ENCODE measurements around the gene GPR153. TPM values are rescaled to one million over a fixed set of nuclear protein-coding genes. Genes with fewer than 3 reads are reported as not detected.

Gene GPR153
- polyA plus RNA-seq, 1 of the 3 experiments (the other 2 are of a cell fraction), result 6.6 TPM

DNA sequence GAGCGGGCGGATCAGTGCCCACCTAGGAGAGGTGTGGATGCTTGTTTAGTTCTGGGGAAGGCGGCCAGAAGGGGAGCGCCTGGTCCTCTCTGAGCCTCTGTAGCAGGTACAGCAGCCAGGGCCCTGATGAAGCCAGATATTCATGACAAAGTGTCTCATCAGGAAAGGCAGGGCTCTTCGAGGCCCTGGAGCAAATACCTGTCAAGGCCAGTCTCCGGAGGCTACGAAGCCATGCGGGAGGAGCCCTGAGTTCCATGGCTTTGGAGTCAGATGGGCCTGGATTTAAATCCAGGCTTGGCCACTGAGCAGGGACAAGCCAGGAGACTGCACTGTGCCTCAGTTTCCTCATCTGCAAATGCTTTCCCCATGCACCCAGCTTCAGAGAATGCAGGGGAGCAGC, 25.4 kb upstream of the GPR153 start:
- Histone ChIP-seq H4K20me1 (ENCODE audit: insufficient read depth) (no peaks in the 10 kb centered on the region), H3K4me2 (no peak overlapping the region), H2AFZ (ENCODE audit: low read depth) (no peak overlapping the region), H3K4me3 (ENCODE audit: low read depth in 2 of 2, low read length in 1 of 2) (no peak overlapping the region), H3K9ac (no peak overlapping the region), H3K79me2 (ENCODE audit: insufficient read depth) (no peaks in the 10 kb centered on the region), H3K36me3 (replicated peaks in 1 of 2; ENCODE audit: control insufficient read depth in 1 of 2, insufficient read depth in 2 of 2, low read length in 1 of 2) (peaks cover 0 to 12% of the 10 kb centered on the region in 2 experiments), H3K9me3 (no peaks in the 10 kb centered on the region), H3F3A (replicated peaks; ENCODE audit: insufficient read depth) (no peaks in the 10 kb centered on the region), H3K9me2 (no peaks in the 10 kb centered on the region), H3K4me1 (ENCODE audit: control insufficient read depth in 1 of 2, insufficient read depth in 2 of 2, low read depth in 1 of 2, low read length in 1 of 2) (no peaks in the 10 kb centered on the region), H3K27ac (ENCODE audit: low read depth in 2 of 2, low read length in 1 of 2) (no peak overlapping the region), H3K27me3 (ENCODE audit: insufficient read depth) (no peaks in the 10 kb centered on the region)
- DNase-seq, result no peak
- WGBS (ENCODE audit: low lambda C conversion rate), result 96% methylated on average over 7 of the region's 8 CpGs
- no peak for TF ChIP-seq CHD2 (IDR thresholded peaks at IDR 0.05; ENCODE audit: low read length, partially characterized antibody)
- TF ChIP-seq FOSL2 (IDR thresholded peaks at IDR 0.05; ENCODE audit: borderline replicate concordance, low read depth), result no peak
- no peak for TF ChIP-seq FOXM1 (IDR thresholded peaks at IDR 0.05; ENCODE audit: low read depth)
- TF ChIP-seq, protein P1, sequence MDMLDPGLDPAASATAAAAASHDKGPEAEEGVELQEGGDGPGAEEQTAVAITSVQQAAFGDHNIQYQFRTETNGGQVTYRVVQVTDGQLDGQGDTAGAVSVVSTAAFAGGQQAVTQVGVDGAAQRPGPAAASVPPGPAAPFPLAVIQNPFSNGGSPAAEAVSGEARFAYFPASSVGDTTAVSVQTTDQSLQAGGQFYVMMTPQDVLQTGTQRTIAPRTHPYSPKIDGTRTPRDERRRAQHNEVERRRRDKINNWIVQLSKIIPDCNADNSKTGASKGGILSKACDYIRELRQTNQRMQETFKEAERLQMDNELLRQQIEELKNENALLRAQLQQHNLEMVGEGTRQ (IDR thresholded peaks at IDR 0.05; ENCODE audit: borderline replicate concordance, low read depth, low read length), result no peak
- TF ChIP-seq, protein P2, sequence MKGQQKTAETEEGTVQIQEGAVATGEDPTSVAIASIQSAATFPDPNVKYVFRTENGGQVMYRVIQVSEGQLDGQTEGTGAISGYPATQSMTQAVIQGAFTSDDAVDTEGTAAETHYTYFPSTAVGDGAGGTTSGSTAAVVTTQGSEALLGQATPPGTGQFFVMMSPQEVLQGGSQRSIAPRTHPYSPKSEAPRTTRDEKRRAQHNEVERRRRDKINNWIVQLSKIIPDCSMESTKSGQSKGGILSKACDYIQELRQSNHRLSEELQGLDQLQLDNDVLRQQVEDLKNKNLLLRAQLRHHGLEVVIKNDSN (IDR thresholded peaks at IDR 0.05; ENCODE audit: borderline replicate concordance, low read depth), result no peak
- no peak for TF ChIP-seq ELF1 (IDR thresholded peaks at IDR 0.05)
- TF ChIP-seq EP300 (IDR thresholded peaks at IDR 0.05; ENCODE audit: borderline replicate concordance in 1 of 2, low read depth in 1 of 2, low read length in 1 of 2), result no peak
- TF ChIP-seq GATA2 (CRISPR knock-in tag; IDR thresholded peaks at IDR 0.05), result no peak
- no peak for TF ChIP-seq POLR2AphosphoS5 (IDR thresholded peaks at IDR 0.05; ENCODE audit: low read depth, low read length)
- TF ChIP-seq, protein P3, sequence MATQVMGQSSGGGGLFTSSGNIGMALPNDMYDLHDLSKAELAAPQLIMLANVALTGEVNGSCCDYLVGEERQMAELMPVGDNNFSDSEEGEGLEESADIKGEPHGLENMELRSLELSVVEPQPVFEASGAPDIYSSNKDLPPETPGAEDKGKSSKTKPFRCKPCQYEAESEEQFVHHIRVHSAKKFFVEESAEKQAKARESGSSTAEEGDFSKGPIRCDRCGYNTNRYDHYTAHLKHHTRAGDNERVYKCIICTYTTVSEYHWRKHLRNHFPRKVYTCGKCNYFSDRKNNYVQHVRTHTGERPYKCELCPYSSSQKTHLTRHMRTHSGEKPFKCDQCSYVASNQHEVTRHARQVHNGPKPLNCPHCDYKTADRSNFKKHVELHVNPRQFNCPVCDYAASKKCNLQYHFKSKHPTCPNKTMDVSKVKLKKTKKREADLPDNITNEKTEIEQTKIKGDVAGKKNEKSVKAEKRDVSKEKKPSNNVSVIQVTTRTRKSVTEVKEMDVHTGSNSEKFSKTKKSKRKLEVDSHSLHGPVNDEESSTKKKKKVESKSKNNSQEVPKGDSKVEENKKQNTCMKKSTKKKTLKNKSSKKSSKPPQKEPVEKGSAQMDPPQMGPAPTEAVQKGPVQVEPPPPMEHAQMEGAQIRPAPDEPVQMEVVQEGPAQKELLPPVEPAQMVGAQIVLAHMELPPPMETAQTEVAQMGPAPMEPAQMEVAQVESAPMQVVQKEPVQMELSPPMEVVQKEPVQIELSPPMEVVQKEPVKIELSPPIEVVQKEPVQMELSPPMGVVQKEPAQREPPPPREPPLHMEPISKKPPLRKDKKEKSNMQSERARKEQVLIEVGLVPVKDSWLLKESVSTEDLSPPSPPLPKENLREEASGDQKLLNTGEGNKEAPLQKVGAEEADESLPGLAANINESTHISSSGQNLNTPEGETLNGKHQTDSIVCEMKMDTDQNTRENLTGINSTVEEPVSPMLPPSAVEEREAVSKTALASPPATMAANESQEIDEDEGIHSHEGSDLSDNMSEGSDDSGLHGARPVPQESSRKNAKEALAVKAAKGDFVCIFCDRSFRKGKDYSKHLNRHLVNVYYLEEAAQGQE (IDR thresholded peaks at IDR 0.05; ENCODE audit: low read depth, low read length), result no peak
- no peak for TF ChIP-seq NRF1 (IDR thresholded peaks at IDR 0.05; ENCODE audit: low read depth, low read length)
- POLR2A ChIA-PET, result no interaction called here
- CTCF ChIA-PET, result interaction anchor here (0.8 to 1.3 kb wide), 2 partner anchors 13 to 48 kb away, joined by 3 to 4 read pairs; no protein-coding TSS in a partner anchor

DNA sequence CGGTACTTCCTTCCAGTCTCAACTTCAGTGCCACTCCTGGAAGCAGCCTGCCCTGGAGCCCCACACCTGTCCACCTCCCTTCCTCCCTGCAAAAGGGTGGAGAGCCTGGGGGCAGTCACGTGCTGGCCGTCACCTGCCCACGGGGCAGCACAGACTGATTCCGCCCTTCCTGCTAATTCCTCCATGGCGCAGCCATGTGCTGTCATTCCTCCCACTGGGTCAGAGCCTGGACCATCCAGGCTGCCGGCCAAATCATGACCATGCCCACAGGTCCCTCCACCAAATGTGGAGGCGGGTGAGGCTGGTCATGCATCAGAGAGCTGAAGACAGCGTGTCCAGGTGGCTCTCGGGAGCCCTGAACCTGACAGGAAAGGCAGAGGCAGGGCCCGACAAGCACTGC, 24.4 kb upstream of the GPR153 start:
- Histone ChIP-seq H4K20me1 (ENCODE audit: insufficient read depth) (no peaks in the 10 kb centered on the region), H3K4me1 (ENCODE audit: control insufficient read depth in 1 of 2, insufficient read depth in 2 of 2, low read depth in 1 of 2, low read length in 1 of 2) (no peaks in the 10 kb centered on the region), H3K27me3 (ENCODE audit: insufficient read depth) (no peaks in the 10 kb centered on the region), H3K36me3 (replicated peaks in 1 of 2; ENCODE audit: control insufficient read depth in 1 of 2, insufficient read depth in 2 of 2, low read length in 1 of 2) (peaks cover 0 to 12% of the 10 kb centered on the region in 2 experiments), H3K9me2 (no peaks in the 10 kb centered on the region), H3K9ac (no peak overlapping the region), H2AFZ (ENCODE audit: low read depth) (no peak overlapping the region), H3K4me2 (no peak overlapping the region), H3K4me3 (ENCODE audit: low read depth in 2 of 2, low read length in 1 of 2) (no peak overlapping the region), H3F3A (replicated peaks; ENCODE audit: insufficient read depth) (no peaks in the 10 kb centered on the region), H3K9me3 (no peaks in the 10 kb centered on the region), H3K79me2 (ENCODE audit: insufficient read depth) (no peaks in the 10 kb centered on the region), H3K27ac (ENCODE audit: low read depth in 2 of 2, low read length in 1 of 2) (no peak overlapping the region)
- ChIA-PET POLR2A (no interaction called here), CTCF (interaction anchor here (0.8 to 1.2 kb wide), 2 partner anchors 38 to 47 kb away, joined by 4 read pairs; no protein-coding TSS in a partner anchor)
- WGBS (ENCODE audit: low lambda C conversion rate), result 100% methylated on average over 2 of the region's 11 CpGs
- no peak for DNase-seq
- TF ChIP-seq MXI1 (IDR thresholded peaks at IDR 0.05; ENCODE audit: low read depth, low read length) (no peak), EZH2phosphoT487 (IDR thresholded peaks at IDR 0.05; ENCODE audit: borderline replicate concordance, low read depth) (no peak), YY1 (IDR thresholded peaks at IDR 0.05; ENCODE audit: low read depth) (no peak), NRF1 (IDR thresholded peaks at IDR 0.05; ENCODE audit: low read depth, low read length) (no peak), RXRA (IDR thresholded peaks at IDR 0.05; ENCODE audit: borderline replicate concordance, low read depth) (no peak), TAF1 (IDR thresholded peaks at IDR 0.05; ENCODE audit: borderline replicate concordance, low read depth, low read length) (no peak), NFIC (IDR thresholded peaks at IDR 0.05; ENCODE audit: borderline replicate concordance) (no peak), POLR2AphosphoS5 (IDR thresholded peaks at IDR 0.05; ENCODE audit: low read depth, low read length) (no peak), FOXJ3 (CRISPR knock-in tag; IDR thresholded peaks at IDR 0.05) (no peak)
- TF ChIP-seq, protein P4, sequence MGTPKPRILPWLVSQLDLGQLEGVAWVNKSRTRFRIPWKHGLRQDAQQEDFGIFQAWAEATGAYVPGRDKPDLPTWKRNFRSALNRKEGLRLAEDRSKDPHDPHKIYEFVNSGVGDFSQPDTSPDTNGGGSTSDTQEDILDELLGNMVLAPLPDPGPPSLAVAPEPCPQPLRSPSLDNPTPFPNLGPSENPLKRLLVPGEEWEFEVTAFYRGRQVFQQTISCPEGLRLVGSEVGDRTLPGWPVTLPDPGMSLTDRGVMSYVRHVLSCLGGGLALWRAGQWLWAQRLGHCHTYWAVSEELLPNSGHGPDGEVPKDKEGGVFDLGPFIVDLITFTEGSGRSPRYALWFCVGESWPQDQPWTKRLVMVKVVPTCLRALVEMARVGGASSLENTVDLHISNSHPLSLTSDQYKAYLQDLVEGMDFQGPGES (IDR thresholded peaks at IDR 0.05; ENCODE audit: low read depth, low read length), result no peak
- TF ChIP-seq, protein P5, sequence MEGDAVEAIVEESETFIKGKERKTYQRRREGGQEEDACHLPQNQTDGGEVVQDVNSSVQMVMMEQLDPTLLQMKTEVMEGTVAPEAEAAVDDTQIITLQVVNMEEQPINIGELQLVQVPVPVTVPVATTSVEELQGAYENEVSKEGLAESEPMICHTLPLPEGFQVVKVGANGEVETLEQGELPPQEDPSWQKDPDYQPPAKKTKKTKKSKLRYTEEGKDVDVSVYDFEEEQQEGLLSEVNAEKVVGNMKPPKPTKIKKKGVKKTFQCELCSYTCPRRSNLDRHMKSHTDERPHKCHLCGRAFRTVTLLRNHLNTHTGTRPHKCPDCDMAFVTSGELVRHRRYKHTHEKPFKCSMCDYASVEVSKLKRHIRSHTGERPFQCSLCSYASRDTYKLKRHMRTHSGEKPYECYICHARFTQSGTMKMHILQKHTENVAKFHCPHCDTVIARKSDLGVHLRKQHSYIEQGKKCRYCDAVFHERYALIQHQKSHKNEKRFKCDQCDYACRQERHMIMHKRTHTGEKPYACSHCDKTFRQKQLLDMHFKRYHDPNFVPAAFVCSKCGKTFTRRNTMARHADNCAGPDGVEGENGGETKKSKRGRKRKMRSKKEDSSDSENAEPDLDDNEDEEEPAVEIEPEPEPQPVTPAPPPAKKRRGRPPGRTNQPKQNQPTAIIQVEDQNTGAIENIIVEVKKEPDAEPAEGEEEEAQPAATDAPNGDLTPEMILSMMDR (IDR thresholded peaks at IDR 0.05), result no peak

Measured in SK-N-SH (cell line).